ENCODE data around the gene MSI2.

MSI2 gene

DNA sequence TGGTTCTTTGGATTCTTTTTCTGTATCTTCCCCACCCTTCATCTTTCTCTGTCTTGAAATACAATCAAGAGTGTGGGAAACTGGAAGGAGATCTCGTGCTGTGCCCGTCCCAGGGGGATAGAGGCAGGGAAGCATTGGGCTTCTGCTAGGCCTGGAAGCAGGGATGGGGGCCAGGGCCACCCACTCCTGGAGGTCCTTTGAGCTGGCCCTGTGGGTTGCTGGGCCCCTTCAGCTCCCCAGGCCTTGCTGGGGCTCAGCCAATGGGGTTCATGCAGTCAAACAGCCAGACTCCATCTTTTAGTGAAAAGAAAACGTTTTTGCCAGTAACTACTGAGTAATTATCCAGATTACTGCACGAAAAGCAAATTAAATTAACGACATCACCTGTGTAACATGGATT, 421.0 kb downstream of the MSI2 start:
- Histone ChIP-seq H3K9me3 (no peaks in the 10 kb centered on the region), H3K27me3 (ENCODE audit: low read depth) (no peaks in the 10 kb centered on the region), H3K4me3 (no peak overlapping the region), H3K4me1 (no peaks in the 10 kb centered on the region), H3K36me3 (replicated peaks) (no peaks in the 10 kb centered on the region)
- DNase-seq (ENCODE audit: low spot score in 2 of 2): no peak
- in situ Hi-C loops (cut with MboI; ENCODE audit: low sequenced_read_pairs): no loop called here

DNA sequence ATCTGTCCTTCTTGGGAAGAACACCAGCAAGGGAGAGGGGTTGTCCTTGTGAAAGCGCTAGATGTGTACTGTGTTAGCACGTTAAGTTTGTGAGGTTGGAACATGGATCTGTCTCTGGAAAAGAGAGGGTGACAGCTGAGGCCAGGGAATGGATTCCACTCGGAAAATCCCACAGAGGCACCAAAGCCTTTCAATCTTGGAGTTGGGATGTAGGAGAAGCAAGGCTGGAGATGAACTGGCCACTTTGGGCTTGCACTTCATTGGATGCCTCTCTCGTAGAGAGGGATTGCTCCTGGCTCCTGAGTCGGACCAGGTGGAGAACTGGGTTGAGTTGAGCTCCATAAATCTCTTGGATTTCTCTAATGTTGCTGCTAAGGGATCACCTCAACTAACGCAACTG, 421.5 kb downstream of the MSI2 start:
- H3K27me3 ChIP-seq (ENCODE audit: low read depth): no peaks in the 10 kb centered on the region
- H3K4me3 ChIP-seq: no peak overlapping the region
- in situ Hi-C loops (cut with MboI; ENCODE audit: low sequenced_read_pairs): no loop called here
- no peaks in the 10 kb centered on the region for H3K36me3 ChIP-seq (replicated peaks)
- H3K9me3 ChIP-seq: no peaks in the 10 kb centered on the region
- DNase-seq (ENCODE audit: low spot score in 2 of 2): no peak
- H3K4me1 ChIP-seq: no peaks in the 10 kb centered on the region

DNA sequence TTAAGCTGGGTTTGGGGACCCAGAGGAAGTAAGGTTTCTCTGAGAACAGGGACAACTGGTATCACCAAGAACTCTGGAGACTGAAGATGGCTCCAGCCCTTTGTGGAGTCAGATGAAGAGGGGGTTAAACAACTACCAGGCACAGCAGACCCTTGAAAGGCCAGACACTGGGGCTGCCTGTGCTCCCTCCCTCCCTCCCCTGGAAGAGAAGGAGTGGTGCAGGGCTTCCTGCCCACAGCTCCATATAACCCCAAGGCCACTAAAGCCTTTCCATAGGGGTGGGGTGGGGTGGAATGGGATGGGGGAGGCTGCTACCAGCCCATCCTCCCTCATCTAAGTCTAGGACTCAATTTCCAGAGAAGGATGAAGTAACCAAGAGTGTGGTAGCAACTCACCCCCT, 422.1 kb downstream of the MSI2 start:
- DNase-seq (ENCODE audit: low spot score in 2 of 2): no peak
- H3K36me3 ChIP-seq (replicated peaks): no peaks in the 10 kb centered on the region
- no peaks in the 10 kb centered on the region for H3K4me1 ChIP-seq
- H3K4me3 ChIP-seq: no peak overlapping the region
- no peaks in the 10 kb centered on the region for H3K27me3 ChIP-seq (ENCODE audit: low read depth)
- H3K9me3 ChIP-seq: no peaks in the 10 kb centered on the region
- in situ Hi-C loops (cut with MboI; ENCODE audit: low sequenced_read_pairs): no loop called here

DNA sequence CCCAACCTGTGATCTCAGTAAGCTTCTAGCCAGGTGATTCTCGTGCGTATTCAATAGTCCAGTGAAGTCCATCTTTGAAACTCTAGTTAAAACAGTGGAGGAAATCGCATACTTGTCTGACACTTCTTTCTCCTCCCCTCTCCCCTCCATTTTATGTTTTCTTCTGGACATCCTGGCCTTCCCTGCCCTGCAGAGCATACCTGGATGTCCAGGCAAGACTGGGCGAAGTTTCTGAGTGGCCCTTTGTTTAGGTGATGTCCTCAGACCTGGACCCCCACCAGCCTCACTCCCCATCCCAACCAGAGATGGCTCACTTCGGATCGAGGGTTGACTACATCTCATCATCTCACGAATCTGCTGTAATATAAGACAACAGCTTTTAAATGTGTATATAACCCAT, 423.0 kb downstream of the MSI2 start:
- no peaks in the 10 kb centered on the region for H3K4me1 ChIP-seq
- DNase-seq (ENCODE audit: low spot score in 2 of 2): no peak
- H3K36me3 ChIP-seq (replicated peaks): no peaks in the 10 kb centered on the region
- no peak overlapping the region for H3K4me3 ChIP-seq
- in situ Hi-C loops (cut with MboI; ENCODE audit: low sequenced_read_pairs): no loop called here
- H3K9me3 ChIP-seq: no peaks in the 10 kb centered on the region
- H3K27me3 ChIP-seq (ENCODE audit: low read depth): no peaks in the 10 kb centered on the region

DNA sequence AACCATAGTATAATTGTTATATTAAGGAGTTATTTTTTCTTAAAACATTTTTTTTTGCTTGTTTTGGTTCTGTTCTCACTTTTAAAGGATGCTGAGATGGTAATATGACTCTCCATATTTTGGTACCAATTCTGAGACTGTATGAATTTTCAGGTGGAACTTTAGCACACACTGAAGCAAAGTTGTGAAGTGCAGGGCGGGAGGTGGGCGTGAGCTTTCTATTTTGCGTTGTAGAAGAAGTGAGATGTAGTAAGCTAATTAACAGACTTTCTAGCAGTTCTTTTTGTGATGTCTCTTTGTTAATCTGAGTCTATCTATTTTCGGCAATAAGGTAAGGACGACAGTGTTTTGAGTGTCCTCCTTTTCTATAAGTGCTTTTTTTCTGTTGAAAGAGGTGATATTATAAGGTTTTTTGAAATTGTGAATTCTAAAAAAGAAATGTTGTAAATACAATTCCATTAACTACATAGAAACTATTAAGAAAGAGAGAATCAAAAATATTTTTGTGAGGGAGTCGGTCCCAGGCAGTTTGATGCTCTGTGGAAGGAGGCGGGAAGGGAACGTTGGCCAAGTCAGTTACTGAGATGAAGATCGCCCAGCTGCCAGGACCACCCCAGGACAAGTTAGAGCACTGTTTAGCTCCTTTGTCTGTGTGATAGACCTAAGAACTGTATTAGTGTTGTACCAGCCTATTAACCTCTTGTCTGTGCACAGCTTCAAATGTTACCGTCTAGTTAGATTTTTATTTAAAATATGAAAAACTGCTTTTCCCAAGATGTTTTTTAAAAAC, 423.8 kb downstream of the MSI2 start:
- Histone ChIP-seq H3K9me3 (no peaks in the 10 kb centered on the region), H3K36me3 (replicated peaks) (no peaks in the 10 kb centered on the region)
- in situ Hi-C loops (cut with MboI; ENCODE audit: low sequenced_read_pairs): no loop called here

DNA sequence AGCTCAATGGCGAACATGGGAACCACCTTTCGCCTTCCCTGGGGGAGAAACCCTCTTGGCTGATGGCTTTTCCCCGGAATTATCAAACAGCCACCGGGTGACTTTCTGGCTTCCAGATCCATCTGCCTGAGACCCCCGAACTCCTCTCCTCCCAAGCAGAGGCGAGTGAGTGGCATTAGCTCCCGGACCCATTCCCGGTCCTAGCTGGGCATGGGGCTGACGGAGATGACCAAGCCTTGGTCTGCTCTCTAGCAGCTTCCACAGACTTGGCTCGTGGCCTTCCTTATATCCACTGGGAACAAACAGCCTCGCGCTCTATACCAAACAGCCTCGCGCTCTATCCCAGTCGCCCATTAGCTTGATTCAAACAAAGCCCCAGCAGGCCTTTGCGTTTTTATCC, 426.4 kb downstream of the MSI2 start:
- Histone ChIP-seq H3K9me3 (no peaks in the 10 kb centered on the region), H3K36me3 (replicated peaks) (no peaks in the 10 kb centered on the region), H3K4me1 (no peaks in the 10 kb centered on the region), H3K4me3 (no peak overlapping the region), H3K27me3 (ENCODE audit: low read depth) (no peaks in the 10 kb centered on the region)
- in situ Hi-C loops (cut with MboI; ENCODE audit: low sequenced_read_pairs): no loop called here
- DNase-seq (ENCODE audit: low spot score in 2 of 2): no peak

More for the DNA sequence above, 423.8 kb downstream of the MSI2 start:
- H3K4me3 ChIP-seq: no peak overlapping the region
- no peaks in the 10 kb centered on the region for H3K27me3 ChIP-seq (ENCODE audit: low read depth)
- H3K4me1 ChIP-seq: no peaks in the 10 kb centered on the region
- DNase-seq (ENCODE audit: low spot score in 2 of 2): no peak

DNA sequence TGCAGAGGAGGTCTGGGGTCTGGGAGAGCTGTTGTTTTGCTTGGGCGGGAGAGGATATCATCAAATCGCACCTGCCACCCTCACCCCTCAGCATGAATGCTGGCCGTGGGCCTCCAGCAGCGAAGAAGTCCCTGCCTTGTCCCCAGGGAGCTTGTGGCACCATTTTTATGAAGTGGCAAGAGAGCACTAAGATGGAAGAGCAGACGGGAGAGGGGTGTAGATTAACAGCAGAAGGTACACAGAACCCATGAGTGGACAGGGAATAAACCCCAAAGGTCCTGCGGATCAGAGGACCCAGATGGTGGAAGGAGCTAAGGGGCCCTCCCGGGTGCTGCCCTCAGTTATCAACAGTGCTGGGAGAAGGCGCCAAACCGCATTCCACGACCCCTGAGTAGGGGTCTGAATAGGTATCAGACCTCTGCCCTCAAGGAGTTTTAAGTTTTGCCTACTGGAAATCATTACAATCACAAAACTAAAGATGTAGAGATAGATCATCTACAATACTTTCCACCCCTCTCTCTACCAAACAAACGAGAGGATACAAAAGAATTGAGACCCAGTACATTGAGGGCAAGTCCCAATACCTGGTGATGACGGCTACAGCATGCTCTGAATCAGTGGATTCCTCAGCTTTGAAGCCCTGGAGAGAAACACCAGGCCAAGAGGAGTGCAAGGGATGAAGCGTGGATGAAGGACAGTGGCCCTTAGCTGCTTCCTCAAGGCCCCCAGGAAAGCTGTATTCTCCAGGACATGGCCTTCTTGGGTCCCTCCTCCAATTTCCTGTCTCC, 428.6 kb downstream of the MSI2 start:
- Histone ChIP-seq H3K4me1 (no peaks in the 10 kb centered on the region), H3K36me3 (replicated peaks) (no peaks in the 10 kb centered on the region), H3K4me3 (no peak overlapping the region), H3K9me3 (no peaks in the 10 kb centered on the region), H3K27me3 (ENCODE audit: low read depth) (no peaks in the 10 kb centered on the region)
- in situ Hi-C loops (cut with MboI; ENCODE audit: low sequenced_read_pairs): no loop called here
- DNase-seq (ENCODE audit: low spot score in 2 of 2): no peak

DNA sequence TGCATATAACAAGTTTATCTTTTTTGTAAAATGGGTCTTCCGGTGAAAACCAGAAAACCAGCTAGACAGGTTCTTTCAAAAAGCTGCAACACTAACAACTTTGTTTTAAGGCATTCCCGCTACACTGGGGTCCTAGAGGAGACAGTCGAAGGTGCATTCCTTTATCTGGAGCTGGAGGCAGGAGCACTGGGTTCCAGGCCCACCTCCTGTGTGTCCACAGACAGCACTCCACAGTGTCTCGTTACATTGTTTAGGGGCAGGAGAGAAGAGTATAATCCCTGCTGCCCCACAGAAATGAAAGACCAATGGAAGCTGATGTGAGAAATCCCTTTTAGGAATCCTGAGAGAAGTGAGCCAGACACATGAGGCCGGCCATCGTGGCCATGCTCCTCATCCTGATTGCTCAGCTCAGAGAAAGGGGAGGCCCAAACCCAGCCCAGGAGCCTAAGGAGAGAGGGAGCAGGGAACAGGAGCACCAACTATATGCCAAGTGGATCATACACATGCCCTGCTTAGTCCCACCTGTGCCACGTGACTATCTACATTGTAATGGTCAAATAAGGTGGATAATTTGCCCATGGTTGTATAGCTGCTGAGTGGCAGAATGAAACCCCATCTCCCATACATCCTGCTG, 429.3 kb downstream of the MSI2 start:
- in situ Hi-C loops (cut with MboI; ENCODE audit: low sequenced_read_pairs): no loop called here
- H3K4me1 ChIP-seq: no peaks in the 10 kb centered on the region
- no peaks in the 10 kb centered on the region for H3K9me3 ChIP-seq
- no peak for DNase-seq (ENCODE audit: low spot score in 2 of 2)
- H3K36me3 ChIP-seq (replicated peaks): no peaks in the 10 kb centered on the region
- no peak overlapping the region for H3K4me3 ChIP-seq
- H3K27me3 ChIP-seq (ENCODE audit: low read depth): no peaks in the 10 kb centered on the region

DNA sequence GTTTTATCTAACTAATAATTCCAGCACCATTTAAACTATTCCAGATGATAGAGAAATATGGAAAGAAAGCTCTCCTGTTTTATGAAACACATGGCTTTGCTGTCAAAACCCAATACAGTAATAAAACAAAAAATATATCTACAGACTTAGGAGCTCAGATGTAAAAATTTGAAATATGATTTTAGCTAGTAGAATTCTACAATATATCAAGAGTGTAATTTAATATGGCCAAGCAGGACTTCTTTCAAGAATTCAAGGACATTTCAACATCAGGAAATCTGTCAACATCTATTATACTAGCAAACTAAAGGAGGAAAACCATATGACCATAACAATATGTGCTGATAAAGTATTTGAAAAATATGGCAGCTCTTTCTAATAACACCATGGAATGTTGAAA, 431.3 kb downstream of the MSI2 start:
- Histone ChIP-seq H3K9me3 (no peaks in the 10 kb centered on the region), H3K4me1 (no peaks in the 10 kb centered on the region), H3K4me3 (no peak overlapping the region), H3K27me3 (ENCODE audit: low read depth) (no peaks in the 10 kb centered on the region), H3K36me3 (replicated peaks) (no peaks in the 10 kb centered on the region)
- no peak for DNase-seq (ENCODE audit: low spot score in 2 of 2)
- in situ Hi-C loops (cut with MboI; ENCODE audit: low sequenced_read_pairs): no loop called here

DNA sequence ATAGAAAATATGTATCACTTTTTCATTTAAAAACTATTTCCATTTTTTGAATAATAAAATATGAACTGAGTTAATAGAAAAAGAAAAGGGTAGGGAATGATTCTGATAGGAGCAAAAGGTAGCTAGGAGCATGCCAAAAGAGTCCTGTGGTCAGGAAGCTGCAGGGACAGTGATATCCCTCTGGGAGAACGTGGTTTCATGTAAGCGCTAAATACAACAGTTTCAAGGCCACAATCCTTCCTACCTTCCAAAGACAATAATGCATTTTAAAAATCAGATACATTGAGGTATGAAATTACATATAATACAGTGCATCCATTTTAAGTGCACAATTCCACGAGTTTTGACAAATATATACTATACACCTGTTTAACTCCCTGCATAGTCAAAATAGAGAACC, 432.9 kb downstream of the MSI2 start:
- in situ Hi-C loops (cut with MboI; ENCODE audit: low sequenced_read_pairs): no loop called here
- Histone ChIP-seq H3K4me1 (no peaks in the 10 kb centered on the region), H3K9me3 (no peaks in the 10 kb centered on the region), H3K36me3 (replicated peaks) (no peaks in the 10 kb centered on the region), H3K4me3 (no peak overlapping the region), H3K27me3 (ENCODE audit: low read depth) (no peaks in the 10 kb centered on the region)
- DNase-seq (ENCODE audit: low spot score in 2 of 2): no peak

DNA sequence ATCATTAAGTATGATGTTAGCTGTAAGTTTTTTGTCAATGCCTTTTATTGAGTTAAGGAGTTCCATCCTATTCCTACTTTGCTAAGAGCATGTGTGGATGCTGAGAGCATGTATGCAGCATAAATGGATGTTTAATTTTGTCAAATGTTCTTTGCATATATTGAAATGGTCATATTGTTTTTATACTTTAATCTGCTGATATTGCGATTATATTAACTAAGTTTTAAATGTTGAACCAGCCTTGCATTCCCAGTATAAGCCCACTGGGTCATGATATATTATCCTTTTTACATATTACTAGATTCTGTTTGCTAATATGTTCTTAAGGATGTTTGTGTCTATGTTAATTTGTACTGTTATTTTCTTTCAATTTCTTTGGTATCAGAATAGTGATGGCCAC, 435.6 kb downstream of the MSI2 start:
- Histone ChIP-seq H3K9me3 (no peaks in the 10 kb centered on the region), H3K4me1 (no peaks in the 10 kb centered on the region), H3K36me3 (replicated peaks) (no peaks in the 10 kb centered on the region), H3K27me3 (ENCODE audit: low read depth) (no peaks in the 10 kb centered on the region), H3K4me3 (no peak overlapping the region)
- DNase-seq (ENCODE audit: low spot score in 2 of 2): no peak
- in situ Hi-C loops (cut with MboI; ENCODE audit: low sequenced_read_pairs): no loop called here

DNA sequence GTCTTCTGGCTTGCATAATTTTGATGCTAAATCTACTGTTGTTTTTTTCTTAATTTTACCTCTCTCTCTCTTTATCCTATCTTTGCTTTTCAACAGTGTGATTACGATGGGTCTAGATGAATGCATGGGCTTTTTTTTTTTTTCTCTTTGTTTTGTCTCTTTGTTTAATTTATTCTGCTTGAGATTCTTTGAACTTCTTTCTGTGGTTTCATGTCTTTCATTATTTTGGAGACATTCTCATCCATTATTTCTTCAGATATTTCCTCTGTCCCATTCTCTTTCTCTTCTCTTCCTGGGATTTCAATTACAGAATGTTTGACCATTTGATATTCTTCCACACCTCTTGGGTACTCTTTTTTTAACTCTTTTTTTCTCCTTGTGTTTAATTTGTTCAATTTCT, 436.4 kb downstream of the MSI2 start:
- in situ Hi-C loops (cut with MboI; ENCODE audit: low sequenced_read_pairs): no loop called here

DNA sequence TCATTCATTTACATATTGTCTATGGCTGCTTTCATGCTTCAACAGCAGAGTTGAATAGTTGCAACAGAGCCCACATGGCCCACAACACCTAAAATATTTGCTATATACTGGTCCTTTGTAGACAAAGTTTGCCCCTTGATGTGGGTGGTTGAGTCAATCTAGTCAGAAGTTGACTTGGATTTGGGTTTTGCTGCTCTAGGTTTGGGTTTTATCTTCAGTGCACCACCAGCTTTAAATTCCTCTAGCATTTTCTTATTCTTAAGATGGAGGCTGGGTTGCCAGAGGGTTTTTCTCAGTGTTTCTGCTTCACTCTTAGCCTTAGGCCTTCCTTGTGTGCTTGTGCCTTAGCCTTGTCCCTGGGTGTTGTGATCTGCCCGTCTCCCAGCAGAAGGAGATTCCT, 437.7 kb downstream of the MSI2 start:
- in situ Hi-C loops (cut with MboI; ENCODE audit: low sequenced_read_pairs): no loop called here
- Histone ChIP-seq H3K4me1 (no peaks in the 10 kb centered on the region; the same call in 1 of the 2 replicates), H3K27me3 (ENCODE audit: low read depth) (no peaks in the 10 kb centered on the region), H3K9me3 (no peaks in the 10 kb centered on the region), H3K36me3 (replicated peaks) (no peaks in the 10 kb centered on the region), H3K4me3 (no peak overlapping the region)
- no peak for DNase-seq (ENCODE audit: low spot score in 2 of 2)

More for the DNA sequence above, 436.4 kb downstream of the MSI2 start:
- Histone ChIP-seq H3K9me3 (no peaks in the 10 kb centered on the region), H3K4me3 (no peak overlapping the region), H3K4me1 (no peaks in the 10 kb centered on the region), H3K36me3 (replicated peaks) (no peaks in the 10 kb centered on the region), H3K27me3 (ENCODE audit: low read depth) (no peaks in the 10 kb centered on the region)
- no peak for DNase-seq (ENCODE audit: low spot score in 2 of 2)

DNA sequence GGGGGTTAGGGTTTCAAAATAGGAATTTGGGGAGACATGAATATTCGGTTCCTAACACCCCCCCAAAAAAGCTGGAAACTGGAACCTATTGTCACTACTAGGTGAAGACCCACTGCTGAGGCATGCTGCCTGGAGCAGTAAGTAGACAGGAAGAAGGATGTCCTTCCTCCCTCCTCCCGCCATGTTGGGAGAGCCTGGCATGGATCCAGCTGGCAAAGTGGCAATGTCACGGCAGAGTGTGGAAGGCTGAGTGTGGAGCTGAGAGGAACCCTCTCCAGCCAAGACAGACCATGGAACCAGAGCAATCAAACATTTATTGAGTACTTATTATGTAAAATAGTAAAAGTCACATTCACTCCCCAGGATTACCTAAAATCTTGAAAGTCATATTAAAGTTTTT, 439.7 kb downstream of the MSI2 start:
- no peaks in the 10 kb centered on the region for H3K36me3 ChIP-seq (replicated peaks)
- no peak for DNase-seq (ENCODE audit: low spot score in 2 of 2)
- in situ Hi-C loops (cut with MboI; ENCODE audit: low sequenced_read_pairs): no loop called here
- H3K9me3 ChIP-seq: no peaks in the 10 kb centered on the region
- H3K4me1 ChIP-seq: peaks cover 7% of the 10 kb centered on the region; the same call in 1 of the 2 replicates
- no peak overlapping the region for H3K4me3 ChIP-seq
- no peaks in the 10 kb centered on the region for H3K27me3 ChIP-seq (ENCODE audit: low read depth)
